ENCODE data around the gene CRTC3. TPM values are rescaled to one million over a fixed set of nuclear protein-coding genes. Genes with fewer than 3 reads are reported as not detected.
"Not testable (repeated sequence)": the region's sequence is repeated elsewhere in the genome, so short reads cannot be mapped to it uniquely, and the experiment has no call there.

The CRTC3 gene
- total RNA-seq, 1 experiment from 2014 or later, result 5.6 TPM

- DNase-seq, result peak; percentile 87
- H3K4me3 ChIP-seq, result no peak overlapping the region
- H3K27me3 ChIP-seq, result no peaks in the 10 kb centered on the region
- H3K36me3 ChIP-seq, result peaks cover 5% of the 10 kb centered on the region; the same call in 1 of the 2 replicates
- peaks cover 7% of the 10 kb centered on the region for H3K9me3 ChIP-seq
Measured at GRCh38 chr15:90681480-90681879, 151.8 kb downstream of the CRTC3 start.

DNA sequence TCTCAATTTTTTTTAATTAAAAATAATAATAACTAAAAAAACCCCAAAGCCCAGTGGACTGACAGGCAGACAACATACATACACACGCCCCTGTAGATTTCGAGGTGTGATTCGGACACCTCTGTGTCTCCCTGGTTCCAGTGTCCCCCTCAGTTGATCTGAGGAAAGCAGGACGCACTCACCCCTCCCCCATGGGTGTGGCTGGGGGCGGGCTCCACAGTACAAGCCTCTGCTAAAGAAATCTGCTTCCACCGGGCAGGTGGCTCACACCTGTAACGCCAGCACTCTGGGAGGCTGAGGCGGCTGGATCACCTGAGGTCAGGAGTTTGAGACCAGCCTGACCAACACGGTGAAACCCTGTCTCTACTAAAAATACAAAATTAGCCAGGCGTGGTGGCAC is 153.6 kb downstream of the CRTC3 start:
- Histone ChIP-seq H3K9me3 (peaks cover 3% of the 10 kb centered on the region; the same call in 1 of the 2 replicates), H3K27me3 (no peaks in the 10 kb centered on the region), H3K36me3 (peaks cover 5% of the 10 kb centered on the region; the same call in 1 of the 2 replicates), H3K4me3 (no peak overlapping the region)
- no peak for DNase-seq

GRCh38 chr15:90683876-90684275 is 154.2 kb downstream of the CRTC3 start:
- no peaks in the 10 kb centered on the region for H3K27me3 ChIP-seq
- peaks cover 4% of the 10 kb centered on the region; the same call in 1 of the 2 replicates for H3K9me3 ChIP-seq
- no peak for DNase-seq
- no peak overlapping the region for H3K4me3 ChIP-seq
- peaks cover 5% of the 10 kb centered on the region; the same call in 1 of the 2 replicates for H3K36me3 ChIP-seq

DNA sequence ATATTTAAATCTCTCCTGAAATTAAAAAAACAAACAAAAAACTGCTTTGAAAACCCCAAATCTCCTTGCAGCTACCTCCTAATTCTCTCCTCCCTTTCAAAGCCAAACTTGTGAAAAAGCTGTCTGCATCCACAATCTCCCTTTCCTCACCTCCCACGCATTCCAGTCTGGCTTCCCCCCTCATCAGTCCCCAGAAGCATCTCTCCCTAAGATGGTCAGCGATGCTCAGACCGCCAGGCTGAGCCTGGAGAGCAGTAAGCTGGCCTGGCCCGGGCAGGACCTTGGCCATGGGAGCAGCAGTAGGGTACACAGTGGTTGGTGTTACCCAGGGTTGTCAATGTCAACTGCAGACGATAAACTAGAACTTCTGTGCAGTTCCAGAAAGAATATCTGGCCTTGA is 154.6 kb downstream of the CRTC3 start:
- H3K4me3 ChIP-seq, result no peak overlapping the region
- H3K36me3 ChIP-seq, result peaks cover 5% of the 10 kb centered on the region; the same call in 1 of the 2 replicates
- peaks cover 4% of the 10 kb centered on the region; the same call in 1 of the 2 replicates for H3K9me3 ChIP-seq
- no peaks in the 10 kb centered on the region for H3K27me3 ChIP-seq
- DNase-seq, result no peak

DNA sequence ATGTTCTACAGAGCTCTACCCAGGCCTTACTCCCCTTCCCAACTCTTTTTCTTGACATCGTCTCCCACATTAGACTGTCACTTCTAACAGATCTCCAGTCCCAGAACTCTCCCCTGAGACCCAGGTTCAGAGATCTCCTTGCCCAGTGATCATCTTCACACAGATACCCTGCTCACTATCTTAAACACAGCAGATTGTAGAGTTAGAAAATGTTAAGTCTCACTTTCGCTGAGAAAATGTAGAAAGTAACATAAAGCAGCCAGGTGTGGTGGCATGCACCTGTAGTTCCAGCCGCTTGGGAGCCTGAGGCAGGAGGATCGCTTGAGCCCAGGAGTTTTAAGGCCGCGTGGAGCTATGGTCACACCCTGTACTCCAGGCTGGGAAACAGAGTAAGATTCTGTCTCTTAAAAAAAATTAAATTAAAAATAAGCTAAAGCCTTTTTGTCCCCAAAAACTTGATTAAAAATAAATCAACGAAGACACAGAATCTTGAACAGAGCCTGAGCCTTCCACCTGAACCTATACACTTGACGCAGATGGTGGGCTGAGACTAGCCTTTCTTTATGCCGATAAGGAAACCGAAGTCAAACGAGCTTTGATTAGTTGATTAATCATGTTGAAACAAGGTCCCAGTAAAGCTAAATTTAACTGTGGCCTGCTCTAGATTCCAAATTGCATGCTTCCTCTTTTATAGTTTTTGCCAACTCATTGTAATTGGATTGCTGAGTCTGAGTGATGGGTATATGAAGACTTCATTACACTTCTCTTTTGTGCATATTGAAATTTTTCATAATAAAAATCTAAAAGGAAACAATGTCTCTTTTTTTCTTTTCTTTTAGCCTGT is 156.1 kb downstream of the CRTC3 start:
- peaks cover 5% of the 10 kb centered on the region; the same call in 1 of the 2 replicates for H3K36me3 ChIP-seq
- no peaks in the 10 kb centered on the region for H3K27me3 ChIP-seq
- H3K4me3 ChIP-seq, result no peak overlapping the region
- peaks cover 4% of the 10 kb centered on the region for H3K9me3 ChIP-seq
- no peak for DNase-seq

GRCh38 chr15:90686435-90687218 is 156.9 kb downstream of the CRTC3 start:
- DNase-seq, result no peak
- Histone ChIP-seq H3K27me3 (no peaks in the 10 kb centered on the region), H3K4me3 (no peak overlapping the region), H3K9me3 (peaks cover 4% of the 10 kb centered on the region), H3K36me3 (no peaks in the 10 kb centered on the region)

GRCh38 chr15:90689326-90689961 is 159.7 kb downstream of the CRTC3 start:
- H3K4me3 ChIP-seq, H3K9me3 ChIP-seq, DNase-seq, H3K36me3 ChIP-seq, H3K27me3 ChIP-seq: not testable (repeated sequence)

DNA sequence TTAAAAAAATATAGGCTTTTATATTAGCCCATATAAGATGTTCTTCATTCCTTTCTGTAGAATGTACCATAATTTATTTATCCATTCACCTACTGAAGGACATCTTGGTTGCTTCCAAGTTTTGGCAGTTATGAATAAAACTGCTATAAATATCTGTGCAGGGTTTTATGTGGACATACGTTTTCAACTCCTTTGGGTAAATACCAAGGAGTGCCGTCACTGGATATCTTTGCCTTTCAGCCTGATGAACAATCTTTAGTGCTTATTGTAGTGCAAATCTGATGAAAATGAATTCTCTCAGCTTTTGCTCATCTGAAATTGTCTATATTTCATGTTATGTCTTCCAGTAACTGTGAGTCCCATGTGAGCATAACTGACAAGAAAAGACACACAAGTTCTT is 160.9 kb downstream of the CRTC3 start:
- no peak for DNase-seq
- Histone ChIP-seq H3K4me3 (no peak overlapping the region), H3K9me3 (peaks cover 4% of the 10 kb centered on the region), H3K27me3 (no peaks in the 10 kb centered on the region), H3K36me3 (no peaks in the 10 kb centered on the region)

DNA sequence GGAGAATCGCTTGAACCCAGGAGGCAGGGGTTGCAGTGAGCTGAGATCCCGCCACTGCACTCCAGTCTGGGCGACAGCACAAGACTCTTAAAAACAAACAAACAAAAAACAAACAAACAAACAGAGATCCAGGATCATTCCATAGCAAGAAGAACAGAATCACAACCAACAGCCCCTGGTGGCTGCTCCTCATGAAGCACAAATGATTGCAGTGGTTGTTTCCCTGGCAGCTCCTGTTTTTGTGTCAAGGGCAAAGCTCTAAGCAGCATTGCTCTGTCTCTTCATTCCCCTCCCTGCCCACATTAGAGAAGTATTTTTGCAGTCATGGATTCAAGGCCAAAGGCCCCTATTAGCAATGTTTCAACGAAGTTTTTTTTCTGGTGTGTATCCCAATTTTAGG is 161.6 kb downstream of the CRTC3 start:
- Histone ChIP-seq H3K4me3 (no peak overlapping the region), H3K9me3 (peaks cover 4% of the 10 kb centered on the region), H3K27me3 (no peaks in the 10 kb centered on the region), H3K36me3 (no peaks in the 10 kb centered on the region)
- no peak for DNase-seq

- Histone ChIP-seq H3K36me3 (no peaks in the 10 kb centered on the region), H3K4me3 (no peak overlapping the region), H3K9me3 (peaks cover 4% of the 10 kb centered on the region)
Measured at GRCh38 chr15:90691982-90692773, 162.5 kb downstream of the CRTC3 start.

More at GRCh38 chr15:90691982-90692773, 162.5 kb downstream of the CRTC3 start:
- no peak for DNase-seq
- H3K27me3 ChIP-seq, result no peaks in the 10 kb centered on the region

Other genes starting within 250 kb of the CRTC3 start
- 0.07 TPM in 1 of 2 replicates, not detected in the other for gene ZNF774, start 177.6 kb upstream of the CRTC3 start, total RNA-seq (2014; rRNA removed; shearing (Covaris generic); ENCODE audit: low replicate concordance)
- gene IQGAP1, start 141.7 kb upstream of the CRTC3 start, total RNA-seq (2014; rRNA removed; shearing (Covaris generic); ENCODE audit: low replicate concordance), result 52.8 and 81.8 TPM in 2 replicates
- 11.3 and 26.4 TPM in 2 replicates for gene BLM, start 187.4 kb downstream of the CRTC3 start, total RNA-seq (2014; rRNA removed; shearing (Covaris generic); ENCODE audit: low replicate concordance)